ENCODE data around the gene CDX2.
"Not testable (repeated sequence)": the region's sequence is repeated elsewhere in the genome, so short reads cannot be mapped to it uniquely, and the experiment has no call there.

The CDX2 gene

DNA sequence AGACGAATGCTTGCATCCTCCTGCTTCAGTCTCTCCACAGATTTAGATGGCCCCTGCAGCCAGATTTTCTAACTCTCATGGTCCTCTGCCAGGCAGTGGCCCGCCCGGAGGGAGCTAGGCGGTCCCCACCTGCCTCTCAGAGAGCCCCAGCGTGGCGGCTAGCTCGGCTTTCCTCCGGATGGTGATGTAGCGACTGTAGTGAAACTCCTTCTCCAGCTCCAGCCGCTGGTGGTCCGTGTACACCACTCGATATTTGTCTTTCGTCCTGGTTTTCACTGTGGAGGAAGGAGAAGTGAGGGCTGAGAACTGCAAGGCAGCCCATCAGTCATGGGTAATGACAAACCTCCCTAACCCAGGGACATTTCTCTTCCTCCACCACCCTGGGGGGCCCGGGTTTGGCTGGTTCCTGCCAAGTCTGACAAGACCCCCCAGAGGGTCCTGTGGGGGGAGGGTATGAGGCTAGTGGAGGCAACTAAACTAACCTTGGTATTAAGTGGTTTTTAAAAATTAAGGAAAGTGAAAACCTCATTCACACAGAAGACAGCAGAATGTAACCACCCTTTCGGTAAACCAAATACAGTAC lies 4.3 kb downstream of the CDX2 start:
- no peak for DNase-seq

GRCh38 chr13:27964206-27964605 lies 4.9 kb downstream of the CDX2 start:
- DNase-seq: not testable (repeated sequence)

DNA sequence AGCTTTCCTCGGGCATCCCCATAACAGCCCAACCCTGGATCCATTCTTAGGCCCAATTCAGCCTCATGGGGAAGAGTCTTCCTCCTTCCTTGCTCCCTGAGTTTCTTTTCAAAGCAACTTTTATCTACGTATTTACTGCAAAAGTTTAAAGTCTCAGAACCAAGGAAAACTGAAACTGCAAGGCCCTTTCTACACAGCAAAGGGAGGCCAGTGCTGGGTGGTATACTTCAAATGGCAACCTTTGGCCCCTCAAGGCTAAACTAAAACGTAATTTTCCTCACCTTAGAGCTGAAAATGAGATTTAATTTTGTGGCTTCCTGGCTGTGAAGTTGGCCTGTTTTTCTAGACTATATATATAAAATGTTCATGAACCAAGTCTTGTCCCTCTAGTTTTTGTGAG lies 5.6 kb downstream of the CDX2 start:
- DNase-seq: no peak

- no peak for DNase-seq
These were observed 6.1 kb downstream of the CDX2 start for GRCh38 chr13:27962982-27963381.

DNA sequence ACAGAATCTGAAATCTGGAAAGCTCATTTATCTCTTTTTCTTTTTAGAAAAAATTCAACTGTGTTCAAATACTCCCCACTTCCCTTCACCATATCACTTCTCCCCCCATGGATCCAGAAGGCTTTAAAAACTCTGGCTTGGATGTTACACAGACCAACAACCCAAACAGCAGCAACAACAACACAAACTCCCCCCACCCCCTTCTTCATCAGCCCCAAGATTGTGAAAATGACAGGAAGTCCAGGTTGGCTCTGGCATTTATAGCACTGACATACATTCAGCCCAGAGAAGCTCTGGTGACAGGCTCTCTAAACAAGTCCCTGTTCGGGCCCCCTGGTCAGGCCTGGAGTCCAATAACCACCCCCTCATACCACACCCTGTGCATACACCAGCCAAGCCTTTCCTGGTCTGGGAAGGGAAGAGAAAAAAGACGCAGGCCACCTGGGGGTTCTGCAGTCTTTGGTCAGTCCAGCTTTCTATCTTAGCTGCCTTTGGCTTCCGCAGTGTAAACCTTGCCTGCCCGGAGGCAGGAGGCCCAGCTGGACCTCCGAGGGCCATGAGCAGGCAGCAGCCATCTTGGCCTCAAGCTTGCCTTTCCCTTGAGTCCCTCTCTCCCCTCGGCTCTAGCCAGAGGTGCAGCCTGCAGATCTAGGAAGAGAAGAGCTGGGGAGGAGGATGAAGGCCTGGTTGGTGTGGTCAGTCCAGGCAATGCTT lies 6.8 kb downstream of the CDX2 start:
- no peak for DNase-seq

DNA sequence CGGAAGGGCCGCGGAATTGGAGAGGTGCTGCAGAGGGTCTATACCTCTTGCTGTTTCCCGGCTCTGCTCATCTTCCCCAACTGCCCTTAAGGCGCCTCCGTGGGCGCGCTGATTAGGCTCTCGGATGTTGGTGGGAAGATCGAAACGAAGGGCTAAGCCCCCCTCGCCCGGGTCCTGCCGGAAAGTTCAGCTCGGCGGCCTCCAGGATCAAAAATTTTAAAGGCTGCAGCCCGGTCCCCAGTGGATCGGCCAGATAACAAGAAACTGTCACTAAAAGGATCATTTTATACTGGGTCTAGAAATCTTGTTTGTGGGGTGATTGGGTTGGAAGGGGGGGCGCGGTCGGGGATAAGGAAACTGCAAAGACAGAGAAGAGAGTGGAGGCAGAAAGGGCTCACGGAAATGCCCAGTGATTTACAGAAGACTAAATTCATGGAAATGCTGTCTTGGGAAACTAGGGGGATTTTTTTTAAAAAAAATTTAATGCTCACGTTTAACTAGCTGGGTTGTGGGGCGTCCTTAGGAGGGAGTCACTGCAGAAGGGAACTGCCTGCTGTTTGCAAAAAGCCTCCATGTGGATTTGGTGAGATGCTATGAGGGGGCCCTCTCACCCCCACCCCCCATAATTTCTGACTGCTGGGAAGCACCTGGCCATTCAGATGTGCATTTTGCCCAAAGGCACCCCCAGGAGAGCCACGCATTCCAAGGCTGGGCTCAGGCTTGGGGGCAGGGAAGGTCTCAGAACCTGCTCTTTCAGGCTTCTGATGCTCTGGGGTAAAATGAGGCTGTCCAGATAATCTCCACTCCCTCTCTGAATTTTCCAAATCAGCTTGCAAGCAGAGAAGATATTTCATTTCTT lies 7.7 kb downstream of the CDX2 start:
- DNase-seq: peak; percentile 25 to 74 (median 47)

DNA sequence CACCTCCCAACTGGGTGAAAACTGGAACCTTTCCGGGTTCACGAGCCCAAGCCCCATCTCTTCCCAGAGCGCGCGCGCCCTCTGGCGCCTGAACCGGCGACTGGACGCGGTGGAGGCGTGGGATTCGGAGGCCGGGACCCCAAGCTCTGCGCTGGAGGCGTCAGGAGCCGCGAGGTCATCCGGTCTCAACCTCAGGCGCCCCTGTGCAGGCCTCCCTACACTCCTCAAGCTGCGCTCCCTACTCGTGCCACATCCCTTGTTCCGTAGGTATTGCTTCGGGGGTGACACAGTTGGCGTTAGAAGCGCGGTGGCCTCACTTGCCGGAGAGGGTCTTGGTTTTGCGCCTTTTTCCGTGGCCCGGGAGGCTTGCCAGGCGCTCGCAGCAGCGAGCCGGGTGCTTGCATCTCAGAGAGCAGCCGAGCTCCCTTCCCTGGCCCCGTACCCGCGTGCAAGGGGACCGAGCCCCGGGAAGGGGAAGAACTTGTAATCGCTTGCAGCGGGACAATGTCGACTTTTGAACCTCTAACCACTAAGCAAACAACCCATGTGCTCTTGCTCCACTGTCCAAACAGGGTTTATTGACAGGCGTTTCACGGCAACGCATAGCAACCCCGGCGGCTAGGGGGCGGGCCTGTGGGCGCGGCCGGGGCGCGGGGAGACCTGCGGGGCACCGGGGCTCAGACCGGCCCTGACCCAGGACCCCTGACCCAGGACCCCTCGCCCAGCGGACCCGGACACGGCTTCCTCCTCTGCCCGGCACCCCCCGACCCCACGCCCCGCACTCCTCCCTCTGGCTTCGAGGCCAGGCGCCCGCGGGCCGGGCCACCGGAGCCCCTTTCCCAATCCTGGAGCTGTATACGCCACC lies 8.5 kb downstream of the CDX2 start:
- DNase-seq: peak; percentile 64 to 80 (median 68)

- no peak for DNase-seq
These were observed 9.1 kb downstream of the CDX2 start for GRCh38 chr13:27959976-27960361.

DNA sequence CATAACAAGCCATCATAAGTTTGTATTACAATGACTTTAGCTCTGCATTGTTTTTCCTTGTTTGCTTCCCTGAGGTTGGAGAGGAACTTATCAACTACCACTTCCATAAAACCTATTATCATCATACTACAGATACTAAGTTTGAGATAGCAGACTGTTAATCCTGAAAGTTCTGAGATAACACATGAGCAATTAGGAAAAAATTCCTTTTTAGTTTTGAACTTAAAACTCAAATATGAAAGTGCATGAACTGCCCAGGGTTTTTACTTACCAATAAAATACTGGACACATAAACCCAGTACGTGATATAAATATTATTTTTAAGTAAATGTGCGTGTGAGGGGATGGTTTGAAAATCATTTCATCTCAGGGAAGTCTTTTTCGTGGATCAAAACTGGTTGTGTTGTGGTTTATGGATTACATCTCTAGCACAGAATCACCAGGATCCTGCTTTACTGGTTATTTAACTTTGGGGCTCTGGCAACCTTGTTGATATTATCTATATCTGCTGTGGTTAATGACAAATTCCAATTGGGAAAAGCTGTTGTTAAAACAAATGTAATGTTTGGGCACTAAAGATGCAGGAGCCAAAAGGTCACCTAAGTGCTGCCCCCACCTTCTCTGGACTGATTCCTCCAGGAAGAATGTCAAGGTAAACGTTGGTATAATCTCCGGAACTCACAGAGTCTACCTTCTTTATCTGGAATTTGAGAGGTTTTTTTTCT lies 12.4 kb downstream of the CDX2 start:
- no peak for DNase-seq

DNA sequence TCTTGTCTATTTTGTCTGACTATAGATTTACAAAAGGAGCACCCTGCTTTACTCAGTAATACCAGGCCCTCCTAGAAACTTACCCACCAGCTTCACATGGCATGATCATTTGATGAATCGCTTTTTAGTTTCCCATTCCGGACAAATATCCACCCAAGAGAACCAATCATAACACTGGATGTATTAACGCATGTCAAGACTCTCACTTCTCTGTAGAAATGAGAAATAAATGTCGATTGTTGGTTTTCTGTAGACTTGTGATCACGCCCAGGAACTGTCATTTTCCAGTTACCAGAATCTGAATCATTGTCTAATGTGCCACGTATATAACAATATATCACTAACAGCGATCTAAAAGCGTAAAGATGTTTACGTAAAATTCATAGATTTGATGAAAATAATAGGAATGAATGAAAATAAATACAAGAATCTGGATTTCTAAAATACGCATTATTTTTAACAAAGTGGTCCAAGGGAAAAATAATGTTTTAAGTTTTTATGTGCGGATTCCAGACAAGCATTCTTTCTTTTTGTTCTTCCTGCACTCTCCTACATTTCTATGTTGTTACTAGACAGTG lies 14.0 kb downstream of the CDX2 start:
- DNase-seq: peak in 1 of 3 donors; percentile 33

GRCh38 chr13:27954406-27954851 lies 14.7 kb downstream of the CDX2 start:
- DNase-seq: peak in 2 of 3 donors; percentile 37 to 61

DNA sequence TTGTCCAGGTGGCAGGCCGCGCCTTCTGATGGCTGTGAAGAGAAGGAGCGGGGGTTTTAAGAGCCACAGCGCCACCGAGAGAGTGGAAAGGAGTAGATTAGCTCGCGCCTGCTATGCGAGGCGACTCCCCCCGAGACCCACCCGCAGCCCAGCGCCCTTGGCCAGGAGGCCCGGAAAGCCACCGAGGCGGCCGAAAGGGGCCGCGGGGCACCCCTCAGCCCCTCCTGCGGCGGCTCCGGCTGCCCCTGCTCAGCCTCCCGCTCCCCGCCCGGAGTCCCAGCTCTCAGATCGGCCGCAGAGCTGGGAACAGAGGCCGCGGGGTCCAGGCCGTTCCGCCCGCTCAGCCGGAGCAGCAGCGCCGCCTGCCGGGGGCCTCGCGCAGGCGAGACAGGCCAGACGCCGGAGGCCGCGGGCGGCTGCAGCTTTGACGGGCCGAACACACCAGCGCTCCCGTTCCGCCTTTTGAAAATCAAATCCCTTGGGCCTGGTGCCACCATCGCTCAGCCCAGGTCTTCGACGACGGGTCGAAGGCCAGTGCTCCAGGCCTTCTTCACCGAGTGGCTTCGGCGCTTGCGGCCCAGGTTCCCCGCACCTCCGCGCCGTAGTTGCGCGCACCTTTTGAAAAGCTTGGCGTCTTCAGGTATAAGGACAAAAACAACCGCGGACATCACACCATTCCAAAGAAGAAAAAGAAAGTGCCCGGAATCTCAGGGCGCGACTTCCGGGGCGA lies 15.3 kb downstream of the CDX2 start:
- DNase-seq: peak; percentile 85 to 95 (median 89)

DNA sequence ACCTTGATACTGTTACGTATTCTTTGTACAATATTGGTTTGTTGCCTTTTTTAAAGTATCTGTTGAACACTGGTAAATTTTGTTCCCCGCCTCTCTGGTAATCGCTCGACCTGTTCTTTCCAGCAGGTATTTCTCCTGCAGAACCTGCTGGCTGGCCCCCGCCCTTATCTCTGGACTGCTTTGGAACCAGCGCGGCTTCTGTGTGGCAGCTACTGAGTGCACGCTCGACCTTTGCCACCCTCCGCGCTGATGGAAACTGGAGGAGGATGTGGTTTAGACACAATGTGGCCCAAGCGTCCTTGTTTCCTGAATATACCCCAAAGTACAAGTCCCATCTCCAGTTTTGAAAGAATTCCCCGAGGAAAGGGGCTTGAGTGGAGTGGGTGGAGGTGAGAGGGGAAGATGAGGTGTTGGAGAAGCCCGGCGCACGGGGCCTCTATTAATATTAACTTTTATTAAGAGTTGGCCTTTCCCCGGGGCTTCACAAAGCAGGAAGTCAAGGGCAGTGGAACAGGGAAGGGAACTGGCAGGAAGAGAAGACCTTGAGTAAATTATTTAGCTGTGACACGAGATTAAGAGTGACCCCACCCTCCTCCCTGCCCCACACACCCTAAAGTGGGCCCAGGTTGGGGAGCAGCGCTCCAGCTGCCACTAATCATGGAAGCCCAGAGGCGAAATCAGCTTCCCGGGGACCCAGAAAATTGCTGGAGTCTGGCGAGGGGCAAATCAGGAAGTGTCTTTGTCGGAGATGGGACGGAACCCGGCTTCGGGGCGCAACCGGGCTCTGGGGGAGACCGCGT lies 16.0 kb downstream of the CDX2 start:
- DNase-seq: peak in 2 of 3 donors; percentile 37 to 41

- DNase-seq: no peak
These were observed 26.1 kb downstream of the CDX2 start for GRCh38 chr13:27942972-27943371.

GRCh38 chr13:27933580-27934328 lies 35.4 kb downstream of the CDX2 start:
- DNase-seq: no peak

- DNase-seq: no peak
These were observed 36.0 kb downstream of the CDX2 start for GRCh38 chr13:27933118-27933517.

GRCh38 chr13:27929868-27930267 lies 39.2 kb downstream of the CDX2 start:
- no peak for DNase-seq

DNA sequence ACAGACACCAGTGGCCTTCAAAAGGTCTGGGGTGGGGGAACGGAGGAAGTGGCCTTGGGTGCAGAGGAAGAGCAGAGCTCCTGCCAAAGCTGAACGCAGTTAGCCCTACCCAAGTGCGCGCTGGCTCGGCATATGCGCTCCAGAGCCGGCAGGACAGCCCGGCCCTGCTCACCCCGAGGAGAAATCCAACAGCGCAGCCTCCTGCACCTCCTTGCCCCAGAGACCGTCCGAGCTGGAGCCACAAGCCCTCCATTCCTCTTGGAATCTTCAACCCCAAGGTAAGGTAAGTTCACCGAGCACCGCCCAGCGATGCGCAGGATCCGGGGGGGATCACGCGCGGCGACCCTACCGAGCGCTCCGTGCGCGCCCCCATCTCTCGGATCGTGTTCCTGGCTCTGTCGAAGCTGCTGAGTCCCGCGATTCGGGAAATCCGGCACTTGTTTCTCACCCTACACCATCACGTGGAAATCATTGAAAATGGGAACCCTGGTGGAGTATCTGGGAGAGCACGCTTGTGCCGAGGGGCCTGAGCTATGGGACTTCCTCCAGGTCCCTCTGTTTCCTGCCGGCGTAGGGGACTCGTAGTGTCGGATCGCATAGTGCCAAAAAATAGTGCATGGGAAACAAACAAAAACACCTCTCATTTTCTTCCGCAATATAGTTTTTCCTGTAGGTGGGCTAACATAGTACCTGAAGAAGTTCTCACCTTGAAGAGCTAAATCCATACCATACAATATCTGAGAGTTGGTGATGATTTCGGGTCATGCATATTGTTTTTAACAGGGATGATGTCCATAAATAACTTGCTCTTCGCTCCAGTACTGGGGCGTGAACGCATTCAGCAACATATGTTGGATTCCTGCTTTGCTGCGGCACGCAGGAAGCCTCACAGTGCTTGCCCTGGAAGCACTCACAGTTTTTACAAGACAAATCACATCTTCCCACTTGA lies 40.0 kb downstream of the CDX2 start:
- no peak for DNase-seq

Measured in suppressor macrophage treated with lipopolysaccharide for 1 hour (primary cell).